ENCODE measurements around the gene ALG3.
"Not testable (repeated sequence)": the region's sequence is repeated elsewhere in the genome, so short reads cannot be mapped to it uniquely, and the experiment has no call there.

ALG3 gene

DNA sequence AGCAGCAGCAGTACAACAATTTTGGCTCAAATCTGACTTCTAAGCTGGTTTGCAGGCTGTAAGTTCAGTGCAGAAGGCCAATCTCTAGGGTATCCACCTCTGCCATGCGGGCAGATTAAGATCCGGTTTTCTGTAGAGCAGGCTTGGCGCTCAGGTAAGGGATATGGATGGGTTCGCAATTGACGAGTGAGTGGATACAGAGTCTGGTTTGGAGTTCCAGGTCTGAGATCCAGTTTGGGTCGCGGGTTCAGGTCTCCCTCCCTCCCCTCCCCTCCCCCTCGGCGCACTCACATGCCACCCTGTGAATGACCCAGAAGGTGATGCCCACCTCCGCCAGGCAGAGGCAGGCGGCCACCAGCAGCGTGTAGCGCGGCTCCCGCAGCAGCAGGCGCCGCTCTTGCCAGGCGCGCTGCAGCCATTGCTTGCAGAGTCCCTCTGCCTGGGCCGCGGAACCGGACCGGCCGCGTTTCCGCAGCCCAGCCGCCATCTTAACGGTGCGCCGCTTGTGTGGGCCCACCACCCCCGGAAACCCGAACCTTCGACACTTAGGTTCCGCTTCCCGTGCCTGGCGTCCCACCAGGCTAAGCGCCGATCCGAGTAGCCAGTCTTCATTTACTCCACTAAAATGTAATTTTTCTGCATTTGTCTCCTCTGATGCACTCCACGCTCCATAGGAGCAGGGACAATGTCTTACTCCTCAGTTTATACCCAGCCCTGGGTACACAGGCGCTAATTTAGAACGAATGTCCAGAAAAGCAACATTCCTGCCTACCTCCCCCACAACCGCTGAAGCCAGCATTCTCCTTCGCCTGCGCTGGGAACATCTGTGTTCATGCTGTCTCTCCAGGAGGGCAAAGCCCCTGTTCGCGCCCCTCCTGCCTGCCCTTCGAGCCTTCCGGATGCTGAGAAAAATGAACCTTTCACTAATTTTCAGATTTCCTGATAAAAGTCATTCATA is at the start of gene ALG3:
TSS of gene ALG3 (minus strand) at position 509 of the 958 bp plus-strand sequence. CDS start at position 487, 22 bp downstream.
- DNase-seq: peak; percentile 58

DNA sequence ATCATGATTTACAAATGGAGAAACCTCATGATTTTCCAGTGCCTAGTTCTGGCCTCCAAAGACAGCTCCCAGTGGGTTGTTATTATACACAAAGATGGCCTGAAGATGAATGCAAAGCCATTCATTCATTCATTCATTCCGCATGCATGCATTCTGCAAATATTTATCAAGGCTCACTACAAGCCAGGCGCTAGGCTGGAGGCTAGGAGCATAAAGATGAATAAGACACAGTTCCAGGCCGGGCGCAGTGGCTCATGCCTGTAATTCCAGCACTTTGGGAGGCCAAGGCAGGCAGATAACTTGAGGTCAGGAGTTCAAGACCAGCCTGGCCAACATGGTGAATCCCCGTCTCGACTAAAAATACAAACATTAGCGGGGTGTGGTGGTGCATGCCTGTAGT is 47.9 kb upstream of the ALG3 start:
- no peak for DNase-seq

DNA sequence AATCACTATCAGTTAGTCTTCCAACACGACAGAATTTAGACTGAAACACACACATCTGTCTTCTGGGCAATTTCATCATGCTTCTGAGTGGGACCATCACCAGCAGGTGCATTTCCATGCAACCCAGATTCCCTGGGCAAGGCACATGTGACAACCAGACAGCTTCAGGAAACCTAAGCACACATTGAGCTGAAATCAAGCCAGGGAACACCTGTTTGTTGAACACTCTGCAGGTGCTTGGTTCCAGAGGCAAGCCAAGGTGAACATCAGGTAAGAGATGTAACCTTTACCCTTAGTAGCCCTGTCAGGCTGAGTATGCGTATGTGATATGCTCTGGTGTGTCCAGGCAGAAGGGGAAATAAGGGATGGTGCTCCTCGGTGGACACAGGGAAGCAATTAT is 47.0 kb upstream of the ALG3 start:
- DNase-seq: peak; percentile 8

DNA sequence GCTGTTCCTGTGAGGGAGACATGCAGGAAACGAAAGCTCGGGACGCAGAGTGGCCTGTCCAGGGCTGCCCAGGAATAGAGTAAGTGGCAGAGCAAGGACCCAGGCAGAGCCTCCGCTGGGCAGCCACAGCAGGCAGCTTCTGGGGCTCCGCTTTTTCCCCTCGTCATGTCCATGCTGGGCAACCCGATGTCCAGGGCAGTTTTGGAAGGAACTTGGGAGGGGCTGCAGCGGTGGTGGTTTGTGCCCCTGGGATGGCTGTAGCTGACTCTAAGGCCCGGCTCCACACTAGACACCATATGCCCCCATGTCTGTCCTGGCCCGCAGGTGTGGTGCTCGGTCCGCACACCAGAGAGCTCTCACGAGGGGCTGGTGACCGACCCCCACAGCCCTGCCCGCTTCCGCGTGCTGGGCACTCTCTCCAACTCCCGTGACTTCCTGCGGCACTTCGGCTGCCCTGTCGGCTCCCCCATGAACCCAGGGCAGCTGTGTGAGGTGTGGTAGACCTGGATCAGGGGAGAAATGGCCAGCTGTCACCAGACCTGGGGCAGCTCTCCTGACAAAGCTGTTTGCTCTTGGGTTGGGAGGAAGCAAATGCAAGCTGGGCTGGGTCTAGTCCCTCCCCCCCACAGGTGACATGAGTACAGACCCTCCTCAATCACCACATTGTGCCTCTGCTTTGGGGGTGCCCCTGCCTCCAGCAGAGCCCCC is 43.1 kb upstream of the ALG3 start:
- no peak for DNase-seq

DNA sequence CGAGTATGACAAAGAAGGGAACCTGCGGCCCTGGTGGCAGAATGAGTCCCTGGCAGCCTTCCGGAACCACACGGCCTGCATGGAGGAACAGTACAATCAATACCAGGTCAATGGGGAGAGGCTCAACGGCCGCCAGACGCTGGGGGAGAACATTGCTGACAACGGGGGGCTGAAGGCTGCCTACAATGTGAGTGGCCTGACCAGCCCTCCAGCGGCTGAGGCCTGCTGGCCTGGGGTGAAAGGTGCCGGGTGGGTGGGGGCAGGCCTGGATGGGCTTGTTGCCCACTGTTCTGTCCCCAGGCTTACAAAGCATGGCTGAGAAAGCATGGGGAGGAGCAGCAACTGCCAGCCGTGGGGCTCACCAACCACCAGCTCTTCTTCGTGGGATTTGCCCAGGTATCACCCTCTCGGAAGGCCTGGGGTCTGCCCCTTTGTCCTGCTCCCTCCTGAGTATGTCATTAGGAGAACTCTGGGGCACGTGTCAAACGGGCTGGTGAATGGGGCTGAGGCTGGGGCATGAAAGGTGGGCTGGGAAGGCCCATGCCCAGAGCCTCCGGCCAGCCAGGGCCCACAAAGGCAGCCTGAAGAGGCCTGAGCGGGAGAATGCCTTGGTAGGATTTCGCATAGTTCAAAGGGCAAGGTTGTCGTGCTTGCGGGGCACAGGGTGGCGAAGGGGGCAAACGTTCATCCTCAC is 42.4 kb upstream of the ALG3 start:
- no peak for DNase-seq

DNA sequence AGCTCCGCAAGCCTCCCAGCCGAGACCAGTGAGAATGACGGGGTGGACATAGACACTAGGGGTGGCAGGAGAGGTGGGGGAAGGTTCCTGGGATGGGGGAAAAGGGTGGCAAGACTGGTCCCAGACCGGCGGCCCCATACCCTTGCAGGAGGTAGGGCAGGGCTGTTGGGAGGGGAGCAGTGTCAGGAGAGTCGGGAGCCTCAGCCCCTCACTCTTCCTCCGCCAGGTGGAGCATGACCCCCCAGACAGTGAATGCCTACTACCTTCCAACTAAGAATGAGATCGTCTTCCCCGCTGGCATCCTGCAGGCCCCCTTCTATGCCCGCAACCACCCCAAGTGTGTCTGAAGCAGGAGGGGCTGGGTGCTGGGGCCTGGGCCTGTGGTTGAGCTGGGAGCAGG is 41.6 kb upstream of the ALG3 start:
- DNase-seq: no peak

DNA sequence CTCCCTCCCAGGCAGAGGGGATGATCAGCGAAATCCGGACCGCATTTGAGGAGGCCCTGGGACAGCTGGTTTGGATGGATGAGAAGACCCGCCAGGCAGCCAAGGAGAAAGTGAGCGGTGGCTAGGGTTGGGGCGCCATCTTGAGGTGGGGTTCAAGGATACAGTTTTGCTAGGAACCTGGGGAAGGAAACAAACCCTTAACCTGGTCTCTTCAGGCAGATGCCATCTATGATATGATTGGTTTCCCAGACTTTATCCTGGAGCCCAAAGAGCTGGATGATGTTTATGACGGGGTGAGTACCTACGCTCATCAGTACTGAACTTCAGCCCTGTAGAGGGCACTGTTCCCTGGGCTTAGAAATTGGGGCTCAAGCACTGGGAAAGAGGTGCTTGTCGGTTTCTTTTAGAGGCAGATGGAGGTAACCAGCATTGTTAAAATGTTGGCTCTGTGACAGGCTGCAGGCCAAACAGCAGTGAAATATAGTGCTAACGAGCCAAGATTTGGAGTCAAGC is 40.7 kb upstream of the ALG3 start:
- peak; percentile 32 for DNase-seq

DNA sequence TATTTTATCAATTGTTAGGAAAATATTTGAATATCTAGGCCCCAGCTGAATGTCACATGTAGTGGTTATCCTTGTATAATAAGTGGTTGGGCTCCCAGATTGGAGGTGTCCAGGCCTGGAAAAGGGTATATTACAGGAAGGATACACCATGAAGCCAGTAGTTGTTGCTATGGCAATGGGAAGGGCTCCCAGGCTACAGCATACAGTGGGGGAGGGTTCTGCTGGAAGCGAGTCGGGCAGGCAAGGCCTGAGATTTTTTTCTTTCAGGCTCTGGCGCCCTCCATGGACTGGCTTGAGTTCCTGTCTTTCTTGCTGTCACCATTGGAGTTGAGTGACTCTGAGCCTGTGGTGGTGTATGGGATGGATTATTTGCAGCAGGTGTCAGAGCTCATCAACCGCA is 35.9 kb upstream of the ALG3 start:
- peak; percentile 64 for DNase-seq

DNA sequence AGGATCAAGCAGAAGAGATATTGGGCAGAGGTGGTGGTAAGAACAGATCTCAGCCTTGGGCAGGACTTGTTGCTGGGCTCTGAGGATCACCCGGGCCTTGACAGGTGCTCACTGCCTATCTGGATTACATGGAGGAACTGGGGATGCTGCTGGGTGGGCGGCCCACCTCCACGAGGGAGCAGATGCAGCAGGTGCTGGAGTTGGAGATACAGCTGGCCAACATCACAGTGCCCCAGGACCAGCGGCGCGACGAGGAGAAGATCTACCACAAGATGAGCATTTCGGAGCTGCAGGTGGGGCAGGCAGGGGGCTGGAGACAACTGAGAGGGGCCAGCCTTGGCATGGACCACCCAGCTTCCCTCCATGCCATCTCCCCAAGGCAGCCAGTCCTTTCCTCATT is 34.9 kb upstream of the ALG3 start:
- no peak for DNase-seq

DNA sequence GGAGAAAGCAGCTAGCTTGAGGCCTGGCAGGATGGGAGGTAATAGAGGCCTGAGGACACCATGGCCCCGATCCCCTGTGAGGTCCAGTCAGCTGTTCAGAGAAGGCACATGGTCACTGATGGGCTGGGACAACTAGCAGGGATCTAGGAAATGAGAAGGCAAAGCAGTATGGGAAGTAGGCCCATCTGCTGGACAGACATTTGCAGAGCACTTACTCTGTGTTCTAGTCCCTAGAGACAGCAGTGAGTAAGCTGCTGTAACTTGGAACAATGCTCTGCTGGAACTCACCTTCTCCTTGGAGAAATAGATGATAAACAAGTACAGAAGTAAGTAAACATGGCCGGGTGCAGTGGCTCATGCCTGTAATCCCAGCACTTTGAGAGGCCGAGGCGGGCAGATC is 34.2 kb upstream of the ALG3 start:
- no peak for DNase-seq

DNA sequence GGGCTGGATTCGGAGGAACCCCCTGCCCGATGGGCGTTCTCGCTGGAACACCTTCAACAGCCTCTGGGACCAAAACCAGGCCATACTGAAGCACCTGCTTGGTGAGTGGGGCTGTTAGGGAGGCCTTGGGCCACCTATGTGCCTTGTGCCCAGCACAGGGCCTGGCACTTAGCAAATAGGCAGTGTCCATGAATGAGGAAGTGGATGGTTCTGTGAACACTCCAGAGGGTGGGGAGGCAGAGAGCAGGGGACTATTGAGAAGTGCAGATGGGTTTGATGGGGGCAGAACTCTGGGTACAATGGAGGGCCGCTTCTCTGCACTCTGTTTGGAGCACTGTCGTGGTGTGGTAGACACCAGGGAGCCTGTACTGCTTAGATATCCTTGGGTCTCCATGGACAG is 28.6 kb upstream of the ALG3 start:
- DNase-seq: no peak

DNA sequence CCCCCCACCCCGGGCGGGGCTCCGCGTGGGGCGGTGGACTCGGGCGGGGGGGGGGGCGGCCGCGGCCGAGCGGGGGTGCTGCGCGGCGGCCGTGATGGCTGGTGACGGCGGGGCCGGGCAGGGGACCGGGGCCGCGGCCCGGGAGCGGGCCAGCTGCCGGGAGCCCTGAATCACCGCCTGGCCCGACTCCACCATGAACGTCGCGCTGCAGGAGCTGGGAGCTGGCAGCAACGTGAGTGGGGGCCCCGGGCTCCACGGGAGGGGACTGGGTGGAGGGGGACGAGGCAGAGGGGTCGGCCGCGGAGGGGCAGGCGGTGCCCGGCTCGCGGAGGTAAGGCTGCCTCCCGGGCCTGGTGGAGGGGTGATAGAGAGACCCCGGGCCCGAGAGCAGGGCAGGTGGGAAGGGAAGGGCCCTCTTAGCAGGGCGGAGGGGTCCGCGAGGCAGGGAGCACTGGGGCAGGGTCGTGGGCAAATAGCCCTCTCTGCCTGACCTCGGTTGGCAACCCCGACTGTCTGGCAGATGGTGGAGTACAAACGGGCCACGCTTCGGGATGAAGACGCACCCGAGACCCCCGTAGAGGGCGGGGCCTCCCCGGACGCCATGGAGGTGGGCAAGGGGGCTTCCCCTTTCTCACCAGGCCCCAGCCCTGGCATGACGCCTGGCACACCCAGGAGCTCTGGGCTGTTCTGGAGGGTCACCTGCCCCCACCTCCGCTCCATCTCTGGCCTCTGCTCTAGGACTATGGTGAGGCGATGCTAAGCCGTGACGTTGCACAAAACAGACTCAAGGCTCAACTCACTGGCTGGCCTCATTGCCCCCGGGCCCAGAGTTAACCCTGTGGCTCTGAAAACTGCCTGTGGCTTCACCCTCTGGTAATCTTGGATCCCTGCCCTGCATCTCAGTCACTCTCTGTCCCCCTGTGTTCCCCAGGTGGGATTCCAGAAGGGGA is 27.5 kb upstream of the ALG3 start, which contains the start of gene ECE2:
TSS of gene ECE2 (plus strand) at position 62 of the 950 bp plus-strand sequence. CDS start at position 194, 132 bp downstream.
- no peak for DNase-seq

DNA sequence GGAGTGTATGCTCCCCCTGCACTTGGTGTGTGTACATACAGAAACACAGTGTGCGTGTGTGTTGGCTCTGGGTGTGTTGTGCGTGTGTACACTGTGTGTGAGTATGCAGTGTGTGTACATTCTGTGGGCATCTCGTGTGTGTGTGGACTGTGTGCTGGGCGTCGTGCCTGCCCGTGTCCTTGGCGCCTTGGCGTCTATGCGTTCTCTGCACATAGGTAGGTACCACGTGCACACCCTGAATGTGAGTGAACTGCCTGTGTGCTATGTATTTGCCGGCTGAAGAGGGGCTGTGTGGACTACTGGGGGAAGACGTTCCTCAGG is 26.6 kb upstream of the ALG3 start:
- DNase-seq: no peak

DNA sequence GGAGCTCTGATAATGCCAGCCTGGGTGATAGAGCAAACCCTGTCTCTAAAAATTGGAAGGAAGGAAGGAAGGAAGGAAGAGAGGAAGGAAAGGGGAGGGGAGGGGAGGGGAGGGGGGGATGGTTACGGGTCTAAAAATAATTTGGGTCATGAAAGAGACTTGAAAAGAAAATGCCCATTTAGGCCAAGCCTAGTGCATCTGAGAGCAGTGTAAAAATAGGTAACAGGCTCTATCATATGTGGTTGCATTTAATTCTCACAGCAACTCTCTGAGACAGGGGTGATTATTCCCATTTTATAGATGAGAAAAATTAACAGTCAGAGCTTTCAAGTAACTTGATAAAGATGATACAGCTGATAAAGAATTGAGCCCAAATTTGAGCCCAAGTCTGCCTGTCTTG is 23.5 kb upstream of the ALG3 start:
- DNase-seq: no peak

DNA sequence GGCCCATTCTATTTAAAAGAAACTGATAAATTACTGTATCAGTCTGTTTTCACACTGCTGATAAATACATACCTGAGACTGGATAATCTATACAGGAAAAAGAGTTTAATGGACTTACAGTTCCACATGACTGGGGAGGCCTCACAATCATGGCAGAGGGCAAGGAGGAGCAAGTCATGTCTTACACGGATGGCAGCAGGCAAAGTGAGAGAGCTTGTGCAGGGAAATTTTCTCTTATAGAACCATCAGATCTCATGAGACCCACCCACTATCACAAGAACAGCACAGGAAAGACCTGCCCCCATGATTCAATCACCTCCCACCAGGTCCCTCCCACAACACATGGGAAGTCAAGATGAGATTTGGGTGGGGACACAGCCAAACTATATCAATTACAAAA is 18.5 kb upstream of the ALG3 start:
- DNase-seq: not testable (repeated sequence)

DNA sequence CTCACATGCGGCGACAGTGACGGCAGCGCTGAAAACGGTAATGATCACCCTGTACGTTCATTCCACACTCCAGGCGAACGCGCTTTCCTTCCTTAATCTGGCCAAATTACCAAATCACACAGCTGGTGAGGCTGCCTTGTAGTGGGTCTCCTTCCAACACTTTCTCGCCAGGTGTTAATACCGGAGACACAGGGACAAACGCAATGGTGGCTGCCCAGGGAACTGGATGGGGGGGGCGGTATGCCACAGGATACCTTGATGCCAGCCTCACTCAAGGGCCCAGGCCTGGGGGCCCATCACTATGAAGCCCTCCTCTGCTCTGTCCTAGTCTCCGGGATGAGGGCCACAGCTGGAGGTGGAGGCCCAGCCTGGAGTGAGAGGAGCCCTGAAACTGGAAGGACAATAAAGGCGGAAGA is 14.0 kb upstream of the ALG3 start:
- peak; percentile 9 for DNase-seq

DNA sequence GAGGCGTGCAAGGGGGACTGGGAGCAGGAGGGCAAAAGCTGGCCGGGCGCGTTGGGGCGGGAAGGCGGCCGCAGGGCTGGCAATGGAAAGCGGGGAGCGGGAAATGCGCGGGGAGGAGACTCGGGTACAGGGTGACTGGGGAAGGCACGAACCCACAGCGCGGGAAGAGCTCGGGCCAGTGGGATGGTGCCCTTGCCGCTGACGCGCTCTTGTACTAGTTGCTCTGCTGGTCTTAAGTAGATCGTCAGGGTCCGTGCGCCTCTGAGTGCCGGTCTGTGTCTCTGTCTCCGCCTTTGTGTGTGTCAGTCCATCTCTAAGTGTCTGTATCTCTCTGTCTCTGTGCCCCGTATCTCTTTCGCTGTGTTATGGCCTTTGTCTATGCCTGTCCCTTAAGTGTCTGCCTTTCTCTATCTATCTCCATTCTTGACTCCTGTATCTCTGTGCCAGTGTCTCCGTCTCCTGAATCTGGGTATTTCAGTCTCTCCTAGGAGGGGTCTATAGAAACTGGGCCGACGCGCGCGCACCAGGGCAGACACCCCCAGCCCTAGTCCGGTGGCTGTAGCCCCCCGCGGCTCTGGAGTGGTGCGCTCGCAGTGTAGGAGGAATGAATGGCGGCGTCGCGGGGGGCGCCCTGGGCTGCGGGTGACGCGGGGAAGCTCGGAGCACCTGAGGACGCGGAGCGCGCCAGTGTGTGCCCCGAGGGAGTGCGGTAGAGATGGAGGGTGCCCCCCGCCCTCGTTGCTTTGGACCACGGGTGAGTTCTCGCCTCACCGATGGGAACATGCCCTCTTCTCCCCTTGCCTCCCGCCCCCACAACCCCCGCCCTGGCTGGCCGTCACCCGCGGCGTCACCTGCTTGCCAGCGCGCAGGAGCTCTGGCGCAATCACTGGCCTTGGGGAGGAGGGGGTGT is 13.3 kb upstream of the ALG3 start:
- peak; percentile 75 for DNase-seq

DNA sequence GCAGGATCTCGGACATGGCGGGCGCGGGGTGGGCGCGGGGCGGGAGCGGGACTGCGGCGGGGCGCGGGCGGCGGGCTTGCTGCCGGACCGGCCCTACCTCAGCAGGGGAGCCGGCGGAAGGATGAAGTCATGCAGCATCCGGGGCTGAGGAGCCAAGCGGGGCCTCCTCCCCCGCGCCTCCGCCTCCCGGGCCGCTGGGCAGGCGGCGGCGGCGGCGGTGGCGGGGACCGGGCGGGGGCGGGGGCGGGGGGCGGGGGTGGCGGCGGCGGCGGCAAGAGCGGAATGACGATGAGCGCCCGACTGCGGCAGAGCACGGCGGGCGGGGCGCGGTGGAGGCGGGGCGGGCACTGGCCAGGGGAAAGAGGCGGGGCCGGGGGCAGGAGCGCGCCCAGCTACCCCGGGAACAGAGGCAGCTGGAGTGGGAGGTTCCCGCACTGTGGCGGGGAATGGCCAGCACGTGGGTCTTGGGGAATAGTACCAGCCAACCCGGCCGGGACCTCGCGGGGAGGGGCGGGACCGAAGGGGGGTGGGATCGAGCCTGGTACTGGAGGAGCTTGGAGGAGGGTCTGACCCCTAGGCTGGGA is 12.6 kb upstream of the ALG3 start, which contains the start of gene CAMK2N2:
TSS of gene CAMK2N2 (minus strand) at position 284 of the 584 bp plus-strand sequence. CDS start at position 16, 268 bp downstream.
- DNase-seq: peak; percentile 75

DNA sequence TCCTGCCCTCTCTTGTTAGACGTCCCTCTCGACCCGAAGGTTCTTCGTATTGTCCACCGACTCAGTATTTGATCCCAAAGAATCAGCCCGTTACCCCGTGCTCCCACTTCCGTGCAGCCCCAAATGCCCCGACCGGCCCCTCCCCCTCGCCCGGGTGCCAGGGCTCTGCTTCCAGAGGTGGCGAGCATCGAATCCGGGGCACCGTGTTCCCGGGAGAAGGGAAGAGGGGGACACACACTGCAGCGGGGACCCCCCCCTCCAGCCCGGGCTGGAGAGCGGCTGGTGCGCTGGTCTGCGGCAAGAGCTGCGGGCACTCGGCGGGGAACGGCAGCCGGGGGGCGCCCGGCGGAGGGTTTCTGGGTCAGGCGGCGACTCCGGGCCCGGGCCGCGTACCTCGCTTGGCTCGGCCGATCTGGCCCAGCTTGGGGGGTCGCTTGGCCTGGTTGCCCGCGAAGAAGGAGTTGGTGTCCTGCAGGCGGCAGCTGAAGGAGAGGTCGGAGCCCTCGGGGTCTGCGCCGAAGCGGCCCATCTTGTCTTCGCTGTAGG is 12.0 kb upstream of the ALG3 start:
- DNase-seq: no peak
